HG03280 (cell line): ENCODE data around the gene SETD6.

Experiments used
- ATAC-seq: cut with Tn5 transposase; IDR thresholded peaks from one replicate; pipeline ENCODE4 v1.9.1; 2021; ENCODE audit warnings: mild to moderate bottlenecking, moderate library complexity; ENCODE audit not compliant: unreplicated experiment

The SETD6 gene

DNA sequence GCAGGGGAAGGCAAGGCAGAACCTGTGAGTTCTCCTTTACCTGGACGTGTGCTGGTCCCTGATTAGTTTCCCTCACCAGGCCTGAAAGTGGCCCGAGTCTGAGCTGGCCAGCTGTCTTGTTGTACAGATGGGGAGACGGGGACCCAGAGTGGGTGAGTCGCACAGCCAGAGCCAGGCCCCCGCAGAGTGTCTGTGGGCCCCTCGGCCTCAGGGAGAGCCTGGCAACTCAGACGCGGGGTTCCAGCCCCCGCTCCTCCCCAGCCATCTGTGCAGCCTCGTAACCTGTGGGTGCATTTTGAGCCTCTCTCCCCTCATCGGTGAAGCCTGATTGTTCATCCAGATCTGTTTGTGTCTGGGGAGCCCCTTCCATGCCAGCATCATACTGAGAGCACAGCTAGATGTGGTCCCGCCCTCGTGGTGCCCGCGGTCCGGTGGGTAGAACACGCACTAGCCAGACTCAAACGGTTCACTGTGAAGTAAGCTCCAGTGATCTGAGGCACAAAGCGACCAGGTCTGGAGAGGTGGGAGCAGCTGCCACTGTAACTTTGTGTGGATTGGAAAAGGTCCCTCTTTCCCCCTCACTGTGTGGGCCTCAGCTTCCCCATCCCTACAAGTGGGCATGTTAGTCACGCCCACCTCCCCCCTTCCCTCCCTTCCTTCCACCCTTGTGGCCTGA, 21.4 kb upstream of the SETD6 start:
- ATAC-seq, result no peak

GRCh38 chr16:58494981-58495520, 20.3 kb upstream of the SETD6 start:
- peak; percentile 60 for ATAC-seq

DNA sequence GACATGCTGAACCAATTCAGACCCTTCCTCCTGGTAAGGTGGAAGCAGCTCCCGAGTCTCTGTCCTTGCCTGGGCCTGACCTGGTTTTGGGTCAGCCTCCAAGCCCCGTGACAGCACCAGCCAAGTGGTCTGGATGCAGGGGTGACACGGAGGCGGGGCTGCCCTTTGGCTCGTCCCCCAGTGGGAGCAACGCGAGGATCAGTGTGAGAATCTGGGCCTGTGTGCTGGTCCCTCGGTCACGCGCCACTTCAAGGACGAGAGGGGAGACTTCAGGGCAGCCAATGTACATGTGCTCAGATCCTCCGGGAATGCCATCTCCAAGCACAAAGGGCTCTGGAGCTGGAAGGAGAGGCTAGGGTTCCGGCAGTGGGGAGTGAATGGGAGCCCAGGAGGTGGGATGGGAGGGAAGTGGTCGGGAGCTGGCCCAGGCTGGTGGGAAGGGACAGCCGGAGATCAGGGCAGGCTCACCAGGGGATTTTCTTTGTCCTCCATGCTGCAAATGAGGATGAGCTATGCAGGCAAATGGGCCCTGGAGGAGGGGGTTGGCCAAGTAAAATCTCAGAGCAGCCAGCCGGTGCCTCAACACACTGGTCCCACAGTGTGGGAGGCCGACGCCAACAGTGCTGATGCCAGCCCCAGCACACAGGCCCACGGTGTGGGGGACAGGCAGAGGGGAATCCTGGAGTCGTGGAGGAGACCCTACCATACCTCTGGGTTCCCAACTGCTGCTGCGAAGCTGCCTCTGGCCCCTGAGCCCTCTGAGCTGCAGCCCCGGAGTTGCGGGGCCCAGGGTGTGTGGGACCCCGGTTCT, 19.6 kb upstream of the SETD6 start:
- peak; percentile 12 for ATAC-seq

- no peak for ATAC-seq
Observed at GRCh38 chr16:58497468-58497867, 17.8 kb upstream of the SETD6 start.

DNA sequence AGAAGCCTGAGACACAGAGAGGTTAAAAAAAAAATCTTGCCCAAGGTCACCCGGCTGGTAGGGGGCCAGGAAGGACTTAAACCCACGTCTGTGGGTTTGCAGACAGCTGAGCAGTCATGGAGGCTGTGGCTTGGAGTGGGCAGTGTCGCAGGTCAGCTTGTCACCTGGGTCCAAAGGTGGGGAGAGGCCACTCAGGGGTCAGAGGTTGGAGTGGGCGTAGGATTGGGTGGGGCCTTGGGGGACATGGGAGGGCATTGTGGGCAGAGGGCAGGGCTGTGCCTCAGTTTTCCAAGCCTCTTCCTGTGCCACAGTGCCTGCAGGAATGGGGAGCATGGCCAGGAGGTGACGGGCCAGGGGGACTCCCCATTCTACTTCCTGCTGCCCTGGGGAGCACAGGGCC, 17.4 kb upstream of the SETD6 start:
- no peak for ATAC-seq

- ATAC-seq, result no peak
Observed at GRCh38 chr16:58498341-58499091, 16.8 kb upstream of the SETD6 start.

GRCh38 chr16:58499092-58499511, 16.2 kb upstream of the SETD6 start:
- ATAC-seq, result no peak

GRCh38 chr16:58499615-58500351, 15.5 kb upstream of the SETD6 start, which contains the start of gene NDRG4:
Gene NDRG4, plus strand, starts transcription at chr16:58500143. Its CDS starts 106 bp downstream, at chr16:58500249.
- no peak for ATAC-seq

- ATAC-seq, result no peak
Observed at GRCh38 chr16:58500430-58501241, 14.7 kb upstream of the SETD6 start.

DNA sequence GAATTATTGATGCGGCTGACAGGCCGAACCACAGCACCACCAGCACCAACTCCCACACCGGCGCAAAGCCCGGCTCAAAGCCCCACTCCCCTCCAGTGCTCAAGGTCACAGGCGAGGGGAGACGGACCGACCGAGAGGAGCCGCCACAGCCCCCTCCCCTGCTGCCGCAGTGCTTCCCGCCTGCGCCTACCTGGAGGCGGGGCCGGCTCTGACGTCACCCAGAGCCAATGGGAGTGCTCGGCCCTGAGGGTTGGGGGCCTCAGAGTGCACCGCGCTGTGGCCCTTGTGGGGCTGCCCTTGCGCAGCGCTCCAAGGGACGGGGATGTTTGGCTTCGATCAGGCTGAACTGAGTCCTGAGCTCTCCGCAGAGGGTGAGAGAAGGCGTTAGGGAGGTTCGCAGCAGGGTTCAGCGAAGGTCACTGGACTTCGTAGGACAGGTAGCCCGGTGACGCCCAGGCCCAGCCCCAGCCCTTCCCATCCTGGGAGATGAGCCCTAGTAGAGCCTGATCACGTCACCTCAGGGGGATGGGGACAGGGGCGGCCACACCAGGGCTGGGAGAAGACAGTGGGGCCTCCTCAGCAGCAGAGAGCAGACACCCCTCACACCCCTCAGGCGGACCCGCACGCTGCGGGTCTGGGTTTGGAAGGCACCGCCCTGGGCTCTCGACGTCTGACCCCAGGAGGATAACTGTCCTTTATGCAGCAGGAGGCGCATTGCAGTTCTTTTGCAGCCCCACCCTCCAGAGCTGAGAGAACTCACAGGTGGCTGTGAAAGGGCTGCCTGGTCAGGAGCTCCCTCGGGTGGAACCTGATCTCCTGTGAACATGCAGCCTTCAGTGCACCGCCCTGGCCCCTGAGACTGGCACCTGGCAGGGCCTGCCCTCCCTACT, 13.8 kb upstream of the SETD6 start:
- ATAC-seq, result no peak

DNA sequence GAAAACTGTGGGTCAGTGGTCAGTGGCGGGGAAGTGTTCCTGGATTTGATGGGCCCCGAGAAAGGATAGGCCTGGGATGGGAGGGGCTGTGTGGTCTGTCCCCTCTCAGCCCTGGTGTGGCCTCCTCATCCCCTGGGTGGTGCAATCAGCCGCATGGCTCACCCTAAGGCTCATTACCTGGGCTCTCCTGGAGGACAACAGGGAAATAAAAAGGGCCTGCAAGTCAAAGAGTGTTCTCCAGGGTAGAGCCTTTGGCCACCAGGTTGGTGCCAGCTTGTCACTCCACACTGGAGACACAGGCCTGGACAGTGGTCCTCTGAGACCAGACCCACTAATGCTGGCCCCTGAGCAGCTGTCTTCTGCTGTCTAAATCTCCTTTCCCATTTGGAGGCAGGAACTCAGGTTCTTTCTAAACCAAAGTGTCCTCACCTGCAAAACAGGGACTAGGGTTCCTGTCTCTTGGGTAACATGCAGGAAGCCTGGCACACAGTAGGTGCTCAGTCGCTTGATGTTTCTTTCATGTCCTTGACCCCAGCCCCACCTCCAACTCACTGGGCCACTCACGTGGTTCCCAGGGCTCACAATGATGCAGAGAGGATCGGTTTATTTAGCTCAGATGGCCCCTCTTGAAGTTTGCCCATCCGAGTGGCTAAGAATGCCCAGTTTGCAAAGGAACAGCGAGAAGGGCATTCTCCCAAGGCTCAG, 12.9 kb upstream of the SETD6 start:
- ATAC-seq, result no peak

DNA sequence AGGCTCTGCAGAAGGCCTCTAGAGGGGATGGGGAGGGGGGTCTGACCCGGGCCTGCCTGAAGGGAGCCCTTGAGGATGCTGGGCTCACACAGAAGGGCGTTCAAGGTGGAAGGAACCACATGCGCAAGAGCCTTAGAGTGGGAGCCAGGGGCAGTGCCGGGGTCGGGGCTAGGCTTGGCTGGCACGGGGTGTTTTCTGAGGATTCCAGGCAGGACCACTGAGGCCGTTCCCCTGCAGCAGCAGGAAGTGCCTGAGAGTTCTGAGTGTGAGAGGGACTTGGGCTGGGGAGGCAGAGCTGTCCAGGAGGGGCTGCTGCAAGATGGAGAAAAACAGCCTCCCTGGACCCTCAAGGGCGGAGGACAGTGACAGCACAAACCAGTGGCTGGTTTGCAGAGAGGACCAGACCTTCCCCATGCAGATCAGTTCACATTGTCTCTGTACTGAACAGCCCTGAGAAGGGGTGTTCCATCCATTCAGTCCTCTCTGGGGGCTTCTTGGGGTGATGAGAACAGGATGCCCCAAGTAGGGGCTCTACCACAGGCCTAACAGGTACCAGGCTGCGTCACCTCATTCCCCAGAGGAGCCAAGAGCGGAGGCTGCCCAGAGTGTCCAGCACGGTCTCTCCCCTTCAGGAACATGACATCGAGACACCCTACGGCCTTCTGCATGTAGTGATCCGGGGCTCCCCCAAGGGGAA, 12.0 kb upstream of the SETD6 start:
- ATAC-seq, result no peak

DNA sequence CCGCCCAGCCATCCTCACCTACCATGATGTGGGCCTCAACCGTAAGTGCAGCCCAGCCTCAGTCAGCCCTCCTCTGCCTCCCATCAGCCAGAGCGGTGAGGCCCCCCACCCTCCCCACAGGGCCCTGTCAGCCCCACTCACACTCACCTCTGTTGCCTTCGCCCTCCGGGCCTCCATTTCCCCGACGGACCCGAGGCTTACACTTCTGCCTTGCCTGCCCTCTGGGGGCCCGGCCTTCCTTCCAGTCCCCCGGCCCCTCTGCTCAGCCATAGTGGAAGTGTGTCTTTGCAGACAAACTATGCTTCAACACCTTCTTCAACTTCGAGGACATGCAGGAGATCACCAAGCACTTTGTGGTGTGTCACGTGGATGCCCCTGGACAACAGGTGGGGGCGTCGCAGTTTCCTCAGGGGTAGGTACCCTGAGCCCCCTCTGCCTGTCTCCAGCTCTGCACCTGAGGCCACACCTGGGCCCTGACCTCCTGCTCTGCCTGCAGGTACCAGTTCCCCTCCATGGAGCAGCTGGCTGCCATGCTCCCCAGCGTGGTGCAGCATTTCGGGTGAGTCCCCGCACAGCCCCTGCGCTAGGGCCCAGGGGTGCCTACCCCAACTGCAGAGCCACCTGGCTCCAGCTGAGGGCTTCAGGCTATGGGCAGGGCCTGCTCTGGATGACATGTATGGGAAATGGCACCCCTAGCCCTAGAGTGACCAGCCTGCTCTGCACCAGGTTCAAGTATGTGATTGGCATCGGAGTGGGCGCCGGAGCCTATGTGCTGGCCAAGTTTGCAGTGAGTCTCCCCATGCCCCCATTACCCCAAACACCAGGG, 11.2 kb upstream of the SETD6 start:
- no peak for ATAC-seq

- no peak for ATAC-seq
Observed at GRCh38 chr16:58506241-58507194, 8.8 kb upstream of the SETD6 start.

DNA sequence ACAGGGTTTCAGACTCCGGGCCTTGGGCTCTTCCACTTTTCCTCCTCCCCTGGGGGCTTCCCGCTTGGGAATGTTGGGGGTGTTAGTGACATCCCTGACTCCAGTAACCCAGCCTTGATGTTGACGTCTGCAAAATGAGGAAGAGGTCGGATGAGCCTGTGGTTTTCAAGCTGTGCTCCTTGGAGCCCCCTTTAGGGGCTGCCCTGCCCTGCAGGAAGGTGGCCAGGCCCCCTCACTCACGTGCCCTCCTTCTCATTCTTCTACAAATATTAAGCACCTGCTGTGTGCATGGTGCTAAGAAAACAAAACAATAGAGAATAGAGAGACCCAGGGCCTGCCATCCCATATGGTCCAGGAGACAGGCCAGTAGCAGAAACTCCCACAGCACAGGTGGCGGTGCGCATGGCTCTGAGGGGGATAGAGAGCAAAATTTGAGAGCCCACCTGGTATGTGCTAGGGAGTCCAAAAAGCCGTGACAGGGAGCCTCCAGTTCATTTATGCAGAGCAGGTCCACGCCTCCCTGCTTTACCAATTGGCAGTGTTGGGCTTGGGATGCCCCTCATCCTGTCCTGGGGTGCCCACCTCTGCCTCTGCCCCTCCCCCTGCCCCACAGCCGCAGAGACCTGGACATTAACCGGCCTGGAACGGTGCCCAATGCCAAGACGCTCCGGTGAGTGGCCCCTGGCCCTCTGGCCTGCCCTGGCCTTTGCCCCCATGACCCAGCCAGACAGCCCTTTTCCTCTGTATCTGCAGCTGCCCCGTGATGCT, 7.9 kb upstream of the SETD6 start:
- no peak for ATAC-seq
